Esophagus squamous epithelium (tissue), 5 donors: ENCODE measurements around the gene KAZN. TPM values are rescaled to one million over a fixed set of nuclear protein-coding genes. Genes with fewer than 3 reads are reported as not detected.
A peak's percentile ranks its signal among the peaks of the same experiment; 100 is the strongest.

ENCODE experiments used
- DNase-seq: peaks from one replicate; lab custom pipeline; 2025; lab: John Stamatoyannopoulos, UW
- H3K27ac ChIP-seq, 4 donors: fragments of 200-600 bp; sonication (generic); one replicate each; pipeline ENCODE4 v1.5.1; 2016 to 2019; ENCODE audit warnings: mild to moderate bottlenecking in 1 of 4
- H3K27me3 ChIP-seq, 4 donors: fragments of 200-600 bp; sonication (generic); 1 replicate in 3 of 4; 2 replicates in 1 of 4; pipeline versions ENCODE4 v1.5.1 to v1.6.0; 2017 to 2021; ENCODE audit warnings: antibody characterized with exemption in 1 of 4
- H3K36me3 ChIP-seq, 3 donors: fragments of 200-600 bp; sonication (generic); one replicate each; pipeline ENCODE4 v1.5.1; 2016 to 2019
- H3K4me1 ChIP-seq, 3 donors: fragments of 200-600 bp; sonication (generic); one replicate each; pipeline ENCODE4 v1.5.1; 2017 to 2019
- H3K4me3 ChIP-seq, 4 donors: fragments of 200-600 bp; sonication (generic); 1 replicate in 3 of 4; 2 replicates in 1 of 4; pipeline ENCODE4 v1.5.1; 2016 to 2019; ENCODE audit warnings: mild to moderate bottlenecking in 2 of 4, moderate library complexity in 1 of 4
- H3K9me3 ChIP-seq, 3 donors: fragments of 200-600 bp; sonication (generic); one replicate each; pipeline ENCODE4 v1.5.1; 2016 to 2019
- CTCF ChIP-seq, 6 experiments: fragments of 450-650 bp in 4 of 6; fragments of 200-600 bp in 2 of 6; sonication (generic) in 2 of 6; IDR thresholded peaks; one replicate each; pipeline ENCODE4 v1.5.1; 2016 to 2019; ENCODE audit warnings: antibody characterized with exemption in 6 of 6, mild to moderate bottlenecking in 4 of 6, moderate library complexity in 4 of 6
- POLR2A ChIP-seq, 4 donors: fragments of 450-650 bp; IDR thresholded peaks; one replicate each; pipeline ENCODE4 v1.6.1; 2017; ENCODE audit warnings: antibody characterized with exemption in 4 of 4, mild to moderate bottlenecking in 4 of 4, moderate library complexity in 3 of 4
- WGBS, 2 donors: methylation state at CpG; one replicate each; pipeline ENCODE4 v1.1.5; 2018; 5-methylcytosine and 5-hydroxymethylcytosine counted together
- intact Hi-C: fragments of 100-400 bp; cut with DNase I; formaldehyde crosslinking; loops from one replicate; pipeline ENCODE4 v1.15.0; 2022
- total RNA-seq, 4 donors: library from RNA; depleted of rRNA; stranded (reverse); fragments of >200 nt; gene quantifications; one replicate each; pipeline ENCODE4 v1.1.0, GENCODE V29; 2016
- donor health status: DM: yes; HTN: yes; CAD: no.

KAZN gene
- total RNA-seq, 4 donors from 2014 or later = 25.0 to 54.5 (median 30.8) TPM

GRCh38 chr1:14660801-14661200 lies 62.3 kb downstream of the KAZN start:
- H3K36me3 ChIP-seq = no peaks in the 10 kb centered on the region
- no peak for TF ChIP-seq CTCF (IDR thresholded peaks at IDR 0.05)
- no peak for TF ChIP-seq POLR2A (IDR thresholded peaks at IDR 0.05)
- no peaks in the 10 kb centered on the region for H3K27me3 ChIP-seq
- WGBS, 2 donors = 66 to 77% methylated on average over 6 to 8 of the region's 8 CpGs
- peak overlapping the region in 2 of 4 donors; percentile 21 to 64 for H3K27ac ChIP-seq
- H3K4me1 ChIP-seq = no peaks in the 10 kb centered on the region
- no peaks in the 10 kb centered on the region for H3K9me3 ChIP-seq
- no peak for DNase-seq
- peak overlapping the region in 1 of 4 donors; percentile 12 for H3K4me3 ChIP-seq
- intact Hi-C loops = no loop called here

DNA sequence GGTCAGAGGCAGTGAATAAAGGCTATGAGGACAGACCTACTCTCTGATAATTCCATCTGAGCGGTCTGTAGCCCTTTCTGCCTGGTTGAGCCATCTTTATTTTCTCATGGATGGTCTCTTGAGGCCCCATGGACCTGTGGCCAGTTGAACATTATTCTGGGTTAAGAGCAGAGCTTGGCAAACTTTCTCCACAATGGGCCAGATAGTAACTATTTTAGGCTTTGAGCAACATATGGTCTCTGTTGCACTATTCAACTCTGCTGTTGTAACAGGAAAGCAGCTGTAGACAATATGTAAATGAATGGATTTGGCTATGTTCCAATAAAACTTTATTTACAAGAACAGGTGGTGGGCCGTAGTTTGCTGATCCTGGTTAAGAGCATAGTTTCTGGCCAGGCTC lies 62.7 kb downstream of the KAZN start:
- intact Hi-C loops = no loop called here
- Histone ChIP-seq H3K9me3 (no peaks in the 10 kb centered on the region), H3K27me3 (no peaks in the 10 kb centered on the region), H3K27ac (peak overlapping the region in 2 of 4 donors; percentile 21 to 64), H3K4me3 (no peak overlapping the region), H3K36me3 (no peaks in the 10 kb centered on the region), H3K4me1 (no peaks in the 10 kb centered on the region)
- 46 to 86% methylated on average over 2 of the region's 2 CpGs for WGBS, 2 donors
- TF ChIP-seq CTCF (IDR thresholded peaks at IDR 0.05) (no peak), POLR2A (IDR thresholded peaks at IDR 0.05) (no peak)
- DNase-seq = no peak

DNA sequence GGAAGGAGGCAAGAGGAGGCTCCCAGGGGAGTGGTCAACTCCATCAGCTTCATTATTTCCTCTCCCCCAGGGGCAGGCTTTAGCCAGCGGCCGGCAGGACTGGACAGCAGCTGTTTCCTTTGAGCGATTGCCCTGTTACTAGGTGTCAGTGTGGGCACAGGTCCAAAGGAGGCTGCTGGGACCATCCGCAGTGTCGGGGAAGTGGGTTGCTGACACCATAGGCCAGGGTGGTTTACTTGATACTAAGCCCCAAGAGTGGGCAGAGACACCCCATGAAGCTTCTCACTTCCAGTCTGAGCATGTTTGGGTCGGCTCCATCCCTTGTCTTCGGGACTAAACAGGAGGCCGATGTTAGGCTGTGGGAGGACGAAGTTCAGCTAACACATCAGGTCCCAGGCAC lies 63.6 kb downstream of the KAZN start:
- WGBS, 2 donors = 40 to 66% methylated on average over 4 to 7 of the region's 9 CpGs
- peak overlapping the region in 1 of 4 donors; percentile 64 for H3K27ac ChIP-seq
- H3K36me3 ChIP-seq = no peaks in the 10 kb centered on the region
- no peak overlapping the region for H3K4me3 ChIP-seq
- no peaks in the 10 kb centered on the region for H3K9me3 ChIP-seq
- no peaks in the 10 kb centered on the region for H3K27me3 ChIP-seq
- no peak for DNase-seq
- no peaks in the 10 kb centered on the region for H3K4me1 ChIP-seq
- intact Hi-C loops = no loop called here
- no peak for TF ChIP-seq POLR2A (IDR thresholded peaks at IDR 0.05)

DNA sequence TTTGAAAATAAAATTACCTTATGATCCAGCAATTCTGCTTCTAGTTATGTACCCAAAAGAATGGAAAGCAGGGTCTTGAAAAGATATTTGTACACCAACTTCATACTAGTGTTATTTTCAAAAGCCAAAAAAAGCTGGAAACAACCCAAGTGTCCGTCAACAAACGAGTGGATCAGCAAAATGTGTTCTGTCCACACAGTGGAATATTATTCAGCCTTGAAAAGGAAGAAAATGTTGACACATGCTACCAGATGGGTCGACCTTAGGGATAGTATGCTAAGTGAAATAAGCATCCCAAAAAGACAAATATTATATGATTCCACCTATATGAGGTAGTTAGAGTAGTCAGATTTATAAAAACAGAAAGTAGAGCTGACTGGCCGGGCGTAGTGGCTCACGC lies 65.3 kb downstream of the KAZN start:
- intact Hi-C loops = no loop called here
- H3K4me1 ChIP-seq = peaks cover 0 to 6% (median 0%) of the 10 kb centered on the region in 3 donors
- H3K27ac ChIP-seq = no peak overlapping the region
- no peak overlapping the region for H3K4me3 ChIP-seq
- 86 to 87% methylated on average over 6 of the region's 6 CpGs for WGBS, 2 donors
- no peaks in the 10 kb centered on the region for H3K36me3 ChIP-seq
- H3K9me3 ChIP-seq = no peaks in the 10 kb centered on the region
- TF ChIP-seq POLR2A (IDR thresholded peaks at IDR 0.05) (no peak), CTCF (IDR thresholded peaks at IDR 0.05) (no peak)
- no peak for DNase-seq
- no peaks in the 10 kb centered on the region for H3K27me3 ChIP-seq

GRCh38 chr1:14666373-14666772 lies 67.9 kb downstream of the KAZN start:
- 44 to 69% methylated on average over 4 to 6 of the region's 6 CpGs for WGBS, 2 donors
- no peaks in the 10 kb centered on the region for H3K9me3 ChIP-seq
- intact Hi-C loops = no loop called here

More at GRCh38 chr1:14666373-14666772, 67.9 kb downstream of the KAZN start:
- Histone ChIP-seq H3K36me3 (no peaks in the 10 kb centered on the region), H3K27me3 (no peaks in the 10 kb centered on the region), H3K4me3 (no peak overlapping the region), H3K4me1 (peaks cover 0 to 6% (median 0%) of the 10 kb centered on the region in 3 donors), H3K27ac (peak overlapping the region in 1 of 4 donors; percentile 38)
- DNase-seq = no peak
- no peak for TF ChIP-seq POLR2A (IDR thresholded peaks at IDR 0.05)
- TF ChIP-seq CTCF (IDR thresholded peaks at IDR 0.05) = no peak
